ENCODE data around the gene LANCL2.

The LANCL2 gene

DNA sequence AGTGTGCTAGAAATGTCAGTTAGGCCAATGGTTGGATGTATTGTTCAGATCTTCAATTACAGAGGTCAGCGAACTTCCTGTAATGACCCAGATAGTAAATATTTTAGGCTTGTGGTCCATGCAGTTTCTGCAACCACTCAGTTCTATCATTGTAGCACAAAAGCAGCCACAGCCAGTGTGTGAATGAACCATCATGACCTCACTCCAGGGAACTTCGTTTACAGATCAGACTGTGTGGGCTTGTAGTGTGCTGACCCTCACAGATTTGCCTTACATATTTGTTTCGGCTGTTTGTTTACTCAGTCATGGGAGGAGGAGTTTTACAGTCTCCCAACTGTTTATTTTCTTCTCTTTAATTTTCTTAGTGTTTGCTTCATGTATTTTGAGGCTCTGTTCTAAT is 55.4 kb downstream of the LANCL2 start:
- Histone ChIP-seq H3K36me3 (no peaks in the 10 kb centered on the region), H3K9me3 (no peaks in the 10 kb centered on the region), H3K4me1 (no peaks in the 10 kb centered on the region), H3K4me3 (ENCODE audit: low read depth, low read length) (no peak overlapping the region), H3K27me3 (no peaks in the 10 kb centered on the region)
- TF ChIP-seq, protein P1, sequence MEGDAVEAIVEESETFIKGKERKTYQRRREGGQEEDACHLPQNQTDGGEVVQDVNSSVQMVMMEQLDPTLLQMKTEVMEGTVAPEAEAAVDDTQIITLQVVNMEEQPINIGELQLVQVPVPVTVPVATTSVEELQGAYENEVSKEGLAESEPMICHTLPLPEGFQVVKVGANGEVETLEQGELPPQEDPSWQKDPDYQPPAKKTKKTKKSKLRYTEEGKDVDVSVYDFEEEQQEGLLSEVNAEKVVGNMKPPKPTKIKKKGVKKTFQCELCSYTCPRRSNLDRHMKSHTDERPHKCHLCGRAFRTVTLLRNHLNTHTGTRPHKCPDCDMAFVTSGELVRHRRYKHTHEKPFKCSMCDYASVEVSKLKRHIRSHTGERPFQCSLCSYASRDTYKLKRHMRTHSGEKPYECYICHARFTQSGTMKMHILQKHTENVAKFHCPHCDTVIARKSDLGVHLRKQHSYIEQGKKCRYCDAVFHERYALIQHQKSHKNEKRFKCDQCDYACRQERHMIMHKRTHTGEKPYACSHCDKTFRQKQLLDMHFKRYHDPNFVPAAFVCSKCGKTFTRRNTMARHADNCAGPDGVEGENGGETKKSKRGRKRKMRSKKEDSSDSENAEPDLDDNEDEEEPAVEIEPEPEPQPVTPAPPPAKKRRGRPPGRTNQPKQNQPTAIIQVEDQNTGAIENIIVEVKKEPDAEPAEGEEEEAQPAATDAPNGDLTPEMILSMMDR (IDR thresholded peaks at IDR 0.05; ENCODE audit: low read depth, low read length), result no peak
- DNase-seq, result no peak

DNA sequence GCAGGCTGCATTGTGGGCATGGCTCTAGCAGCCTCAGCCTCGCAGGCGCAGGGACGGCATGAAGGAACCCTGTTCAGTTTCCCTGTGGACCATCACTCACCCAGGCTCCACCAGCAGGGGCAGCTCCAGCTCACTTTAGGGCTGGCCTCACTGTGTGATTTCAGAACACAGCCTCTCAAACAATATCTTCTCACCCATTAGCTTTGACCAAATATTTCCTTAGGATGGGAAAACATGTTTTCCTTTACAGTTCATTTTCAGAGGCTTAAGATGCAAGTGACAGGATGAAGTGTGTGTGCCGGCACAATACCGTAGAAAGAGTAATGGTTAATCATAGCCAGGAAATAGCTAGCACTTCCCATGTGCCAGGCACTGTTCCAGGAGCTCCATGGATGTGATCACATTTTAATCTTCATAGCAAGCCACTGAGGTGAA is 58.2 kb downstream of the LANCL2 start:
- TF ChIP-seq, protein P1 (IDR thresholded peaks at IDR 0.05; ENCODE audit: low read depth, low read length), result no peak
- H3K9me3 ChIP-seq, result no peaks in the 10 kb centered on the region
- H3K4me1 ChIP-seq, result no peaks in the 10 kb centered on the region
- H3K27me3 ChIP-seq, result no peaks in the 10 kb centered on the region
- no peak overlapping the region for H3K4me3 ChIP-seq (ENCODE audit: low read depth, low read length)
- no peak for DNase-seq
- no peaks in the 10 kb centered on the region; the same call in 1 of the 2 replicates for H3K36me3 ChIP-seq

DNA sequence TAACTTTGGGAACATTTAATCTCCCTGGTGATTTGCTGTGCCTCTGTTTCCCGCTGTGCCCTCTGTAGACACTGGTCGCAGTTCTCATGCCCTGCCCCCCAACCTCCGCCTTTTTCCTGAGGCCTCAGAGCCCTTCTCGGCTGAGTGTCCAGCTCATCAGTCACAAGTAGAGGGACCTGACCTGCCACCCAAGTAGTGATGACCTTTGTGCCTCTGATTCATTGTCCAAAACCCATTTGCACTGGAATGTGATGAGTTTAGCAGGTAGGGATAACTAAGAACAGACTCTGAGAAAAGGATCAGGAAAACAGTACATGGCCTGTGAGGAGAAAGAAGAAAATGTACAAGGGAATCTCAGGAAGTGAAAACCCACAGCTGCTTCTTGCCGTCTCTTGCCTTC is 58.8 kb downstream of the LANCL2 start:
- no peak for DNase-seq
- Histone ChIP-seq H3K4me1 (no peaks in the 10 kb centered on the region), H3K9me3 (no peaks in the 10 kb centered on the region), H3K27me3 (no peaks in the 10 kb centered on the region), H3K36me3 (no peaks in the 10 kb centered on the region; the same call in 1 of the 2 replicates), H3K4me3 (ENCODE audit: low read depth, low read length) (no peak overlapping the region)
- TF ChIP-seq, protein P1 (IDR thresholded peaks at IDR 0.05; ENCODE audit: low read depth, low read length), result no peak

- Histone ChIP-seq H3K36me3 (no peaks in the 10 kb centered on the region; the same call in 1 of the 2 replicates), H3K27me3 (no peaks in the 10 kb centered on the region), H3K4me3 (ENCODE audit: low read depth, low read length) (no peak overlapping the region), H3K4me1 (no peaks in the 10 kb centered on the region), H3K9me3 (no peaks in the 10 kb centered on the region)
- TF ChIP-seq, protein P1 (IDR thresholded peaks at IDR 0.05; ENCODE audit: low read depth, low read length), result no peak
- no peak for DNase-seq
Observed at GRCh38 chr7:55425141-55425752, 60.1 kb downstream of the LANCL2 start.

DNA sequence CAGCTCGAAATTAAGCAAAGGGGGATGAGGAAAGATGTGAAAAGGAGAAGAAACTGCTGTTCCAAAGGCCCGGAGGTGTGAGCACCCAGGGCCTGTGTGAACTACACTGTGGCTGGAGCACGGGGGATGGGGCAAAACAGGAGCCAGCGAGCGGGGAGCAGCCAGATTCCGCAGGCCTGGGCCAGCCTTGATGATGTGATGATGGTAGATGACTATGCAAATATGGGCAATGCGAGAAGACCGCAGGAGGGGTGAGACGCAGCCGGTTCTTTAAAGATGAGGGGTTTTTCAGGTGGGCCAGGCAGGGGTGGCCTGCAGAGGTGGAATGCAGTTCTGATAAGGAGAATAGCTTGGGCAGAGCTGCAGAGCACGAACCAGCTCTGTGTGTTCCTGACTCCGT is 61.5 kb downstream of the LANCL2 start:
- no peaks in the 10 kb centered on the region for H3K4me1 ChIP-seq
- no peaks in the 10 kb centered on the region; the same call in 1 of the 2 replicates for H3K36me3 ChIP-seq
- no peak for DNase-seq
- TF ChIP-seq, protein P1 (IDR thresholded peaks at IDR 0.05; ENCODE audit: low read depth, low read length), result no peak
- H3K27me3 ChIP-seq, result no peaks in the 10 kb centered on the region
- H3K9me3 ChIP-seq, result no peaks in the 10 kb centered on the region
- H3K4me3 ChIP-seq (ENCODE audit: low read depth, low read length), result no peak overlapping the region

DNA sequence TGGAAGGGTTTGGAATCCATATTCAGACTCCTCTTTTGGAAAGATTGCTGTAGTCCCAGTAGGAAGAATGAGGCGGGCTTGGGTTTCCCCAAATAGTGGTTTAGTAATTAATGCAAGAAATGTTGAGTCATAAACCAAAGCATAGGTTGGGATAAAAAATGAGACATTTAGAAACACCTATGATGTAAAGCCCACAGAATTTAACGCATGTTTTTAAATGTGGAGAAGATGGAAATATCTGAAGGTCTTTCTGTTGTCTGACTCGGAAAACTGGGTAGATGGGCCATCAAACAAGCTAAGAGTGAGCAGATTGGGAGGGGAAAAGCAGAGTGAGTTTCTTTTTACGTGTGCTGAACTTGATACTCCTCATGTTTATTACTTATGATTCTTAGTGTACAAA is 62.2 kb downstream of the LANCL2 start:
- no peak for DNase-seq
- no peaks in the 10 kb centered on the region for H3K27me3 ChIP-seq
- TF ChIP-seq, protein P1 (IDR thresholded peaks at IDR 0.05; ENCODE audit: low read depth, low read length), result no peak
- H3K36me3 ChIP-seq, result no peaks in the 10 kb centered on the region; the same call in 1 of the 2 replicates
- no peaks in the 10 kb centered on the region for H3K9me3 ChIP-seq
- no peak overlapping the region for H3K4me3 ChIP-seq (ENCODE audit: low read depth, low read length)
- H3K4me1 ChIP-seq, result no peaks in the 10 kb centered on the region
